ENCODE results near the gene CENPT. TPM values are rescaled to one million over a fixed set of nuclear protein-coding genes. Genes with fewer than 3 reads are reported as not detected.

Gene CENPT
- total RNA-seq, 6 experiments from 2014 or later: 12.2 to 21.1 (median 18.2) TPM

DNA sequence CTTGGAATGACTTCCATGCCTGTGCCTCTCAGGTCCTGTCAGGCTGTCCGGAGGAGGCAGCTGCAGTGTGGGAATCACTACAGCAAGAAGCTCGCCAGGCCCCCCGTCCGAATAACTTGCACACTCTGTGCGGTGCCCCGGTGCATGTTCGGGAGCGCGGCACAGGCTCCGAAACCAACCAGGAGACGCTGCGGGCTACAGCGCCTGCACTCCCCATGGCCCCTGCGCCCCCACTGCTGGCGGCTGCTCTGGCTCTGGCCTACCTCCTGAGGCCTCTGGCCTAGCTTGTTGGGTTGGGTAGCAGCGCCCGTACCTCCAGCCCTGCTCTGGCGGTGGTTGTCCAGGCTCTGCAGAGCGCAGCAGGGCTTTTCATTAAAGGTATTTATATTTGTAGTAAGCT, 38.5 kb upstream of the CENPT start:
- Histone ChIP-seq H3K4me3 (no peak overlapping the region), H3K27me3 (no peaks in the 10 kb centered on the region), H3K36me3 (peaks cover 3 to 19% (median 4%) of the 10 kb centered on the region in 4 donors), H3K4me1 (peaks cover 0 to 11% (median 5%) of the 10 kb centered on the region in 4 donors), H3K9me3 (no peaks in the 10 kb centered on the region), H3K27ac (no peak overlapping the region)
- TF ChIP-seq, protein P1, sequence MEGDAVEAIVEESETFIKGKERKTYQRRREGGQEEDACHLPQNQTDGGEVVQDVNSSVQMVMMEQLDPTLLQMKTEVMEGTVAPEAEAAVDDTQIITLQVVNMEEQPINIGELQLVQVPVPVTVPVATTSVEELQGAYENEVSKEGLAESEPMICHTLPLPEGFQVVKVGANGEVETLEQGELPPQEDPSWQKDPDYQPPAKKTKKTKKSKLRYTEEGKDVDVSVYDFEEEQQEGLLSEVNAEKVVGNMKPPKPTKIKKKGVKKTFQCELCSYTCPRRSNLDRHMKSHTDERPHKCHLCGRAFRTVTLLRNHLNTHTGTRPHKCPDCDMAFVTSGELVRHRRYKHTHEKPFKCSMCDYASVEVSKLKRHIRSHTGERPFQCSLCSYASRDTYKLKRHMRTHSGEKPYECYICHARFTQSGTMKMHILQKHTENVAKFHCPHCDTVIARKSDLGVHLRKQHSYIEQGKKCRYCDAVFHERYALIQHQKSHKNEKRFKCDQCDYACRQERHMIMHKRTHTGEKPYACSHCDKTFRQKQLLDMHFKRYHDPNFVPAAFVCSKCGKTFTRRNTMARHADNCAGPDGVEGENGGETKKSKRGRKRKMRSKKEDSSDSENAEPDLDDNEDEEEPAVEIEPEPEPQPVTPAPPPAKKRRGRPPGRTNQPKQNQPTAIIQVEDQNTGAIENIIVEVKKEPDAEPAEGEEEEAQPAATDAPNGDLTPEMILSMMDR (IDR thresholded peaks at IDR 0.05): no peak
- no peak for TF ChIP-seq POLR2A (IDR thresholded peaks at IDR 0.05)
- 87% methylated on average over 9 of the region's 19 CpGs for WGBS (ENCODE audit: insufficient coverage, low coverage, low lambda C conversion rate, missing lambda C conversion rate)
- ATAC-seq (no peak), DNase-seq (no peak)
- intact Hi-C loops (cut with DNase I): loop anchor here in 1 of 2 donors (5.0 kb wide), 1 partner anchor 41 kb away; no protein-coding TSS in a partner anchor

DNA sequence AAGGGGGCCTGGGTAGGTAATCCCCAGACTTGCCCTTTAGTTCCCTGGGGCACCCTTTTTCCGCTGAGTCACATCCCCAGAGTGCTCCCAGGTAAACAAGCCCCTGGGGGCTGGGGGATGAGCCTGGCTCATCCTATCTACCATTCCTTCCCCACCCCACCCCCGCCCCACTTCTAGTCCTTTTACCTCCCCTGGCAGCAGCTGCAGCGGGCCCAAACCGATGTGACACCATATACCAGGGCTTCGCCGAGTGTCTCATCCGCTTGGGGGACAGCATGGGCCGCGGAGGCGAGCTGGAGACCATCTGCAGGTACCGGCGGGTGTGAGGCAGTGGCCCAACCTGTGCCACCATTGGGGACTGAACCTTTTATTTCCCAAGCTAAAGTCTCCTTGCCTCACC, 38.1 kb upstream of the CENPT start:
- intact Hi-C loops (cut with DNase I): loop anchor here in 1 of 2 donors (5.0 kb wide), 1 partner anchor 42 kb away; no protein-coding TSS in a partner anchor
- Histone ChIP-seq H3K9me3 (no peaks in the 10 kb centered on the region), H3K27ac (no peak overlapping the region), H3K36me3 (peaks cover 3 to 23% (median 7%) of the 10 kb centered on the region in 4 donors), H3K4me3 (no peak overlapping the region), H3K4me1 (peaks cover 0 to 11% (median 5%) of the 10 kb centered on the region in 4 donors), H3K27me3 (no peaks in the 10 kb centered on the region)
- WGBS (ENCODE audit: insufficient coverage, low coverage, low lambda C conversion rate, missing lambda C conversion rate): 98% methylated on average over 8 of the region's 12 CpGs
- no peak for DNase-seq
- no peak for TF ChIP-seq POLR2A (IDR thresholded peaks at IDR 0.05)
- TF ChIP-seq, protein P1 (IDR thresholded peaks at IDR 0.05): no peak
- no peak for ATAC-seq

DNA sequence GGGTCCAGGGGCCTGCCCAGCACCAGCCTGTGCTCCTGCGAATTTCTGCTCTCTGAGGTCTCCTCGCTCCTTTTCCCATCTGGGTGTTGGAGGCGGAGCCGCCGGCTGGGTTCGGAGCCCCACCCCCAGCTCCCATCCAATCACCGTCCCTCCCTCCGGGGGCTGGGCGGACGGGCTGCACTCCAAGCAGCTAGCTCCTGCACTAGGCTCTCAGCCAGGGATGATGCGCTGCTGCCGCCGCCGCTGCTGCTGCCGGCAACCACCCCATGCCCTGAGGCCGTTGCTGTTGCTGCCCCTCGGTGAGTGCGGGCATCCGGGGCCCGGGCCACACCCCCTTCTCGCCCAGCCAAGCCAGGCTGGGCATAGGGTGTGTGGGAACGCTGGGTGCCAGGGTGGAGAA, 37.2 kb upstream of the CENPT start, which contains the start of gene NRN1L:
TSS of gene NRN1L (plus strand) at position 202 of the 400 bp plus-strand sequence. CDS start at position 221, 19 bp downstream.
- Histone ChIP-seq H3K27me3 (no peaks in the 10 kb centered on the region), H3K4me3 (no peak within 1 kb of the TSS), H3K9me3 (no peaks in the 10 kb centered on the region), H3K4me1 (peaks cover 0 to 11% (median 5%) of the 10 kb centered on the region in 4 donors), H3K27ac (no peak within 1 kb of the TSS), H3K36me3 (peaks cover 3 to 32% (median 12%) of the 10 kb centered on the region in 4 donors)
- TF ChIP-seq, protein P1 (IDR thresholded peaks at IDR 0.05): no peak
- TF ChIP-seq POLR2A (IDR thresholded peaks at IDR 0.05): no peak
- 36% methylated on average over 5 of the region's 22 CpGs for WGBS (ENCODE audit: insufficient coverage, low coverage, low lambda C conversion rate, missing lambda C conversion rate)
- DNase-seq: peak; percentile 92 to 95 (median 94)
- peak; percentile 92 to 97 (median 95) for ATAC-seq
- intact Hi-C loops (cut with DNase I): loop anchor here (5.0 kb wide), 1 partner anchor 43 kb away; no protein-coding TSS in a partner anchor

DNA sequence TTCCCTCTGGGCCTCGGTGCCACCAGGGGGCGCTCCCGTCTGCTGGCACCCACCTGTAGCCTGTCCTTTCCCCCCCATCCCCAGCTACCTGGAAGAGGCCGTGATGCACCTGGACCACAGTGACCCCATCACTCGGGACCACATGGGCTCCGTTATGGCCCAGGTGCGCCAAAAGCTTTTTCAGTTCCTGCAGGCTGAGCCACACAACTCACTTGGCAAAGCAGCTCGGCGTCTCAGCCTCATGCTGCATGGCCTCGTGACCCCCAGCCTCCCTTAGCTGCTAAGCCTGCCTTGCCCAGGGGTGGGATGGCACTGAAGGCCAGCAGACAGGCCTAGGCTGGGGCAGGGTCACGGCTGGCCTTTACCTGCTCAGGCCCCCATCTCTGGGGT, 36.4 kb upstream of the CENPT start:
- TF ChIP-seq POLR2A (IDR thresholded peaks at IDR 0.05): no peak
- TF ChIP-seq, protein P1 (IDR thresholded peaks at IDR 0.05): peak; percentile 81 to 96 (median 89)
- Histone ChIP-seq H3K27ac (no peak overlapping the region), H3K4me3 (no peak overlapping the region), H3K27me3 (no peaks in the 10 kb centered on the region), H3K4me1 (peaks cover 0 to 11% (median 5%) of the 10 kb centered on the region in 4 donors), H3K9me3 (no peaks in the 10 kb centered on the region), H3K36me3 (peaks cover 3 to 40% (median 20%) of the 10 kb centered on the region in 4 donors)
- peak; percentile 65 to 72 (median 70) for ATAC-seq
- 53% methylated on average over 9 of the region's 11 CpGs for WGBS (ENCODE audit: insufficient coverage, low coverage, low lambda C conversion rate, missing lambda C conversion rate)
- intact Hi-C loops (cut with DNase I): loop anchor here in 1 of 2 donors (5.0 kb wide), 1 partner anchor 43 kb away; no protein-coding TSS in a partner anchor
- DNase-seq: peak; percentile 69 to 77 (median 70)

Data from right lobe of liver (tissue), 6 donors.